NCI-H146 treated with DMSO at 0.1 percent for 48 hours (cell line): ENCODE data around the gene ZNF283.

Experiments
- DNase-seq: peaks from one replicate; lab custom pipeline; 2025; ENCODE audit not compliant: unreplicated experiment; lab: John Stamatoyannopoulos, UW

ZNF283 gene

GRCh38 chr19:43826787-43827754 lies at the start of gene ZNF283:
TSS of gene ZNF283 (plus strand) at chr19:43827321. CDS start at chr19:43833505, 6,184 bp downstream.
- DNase-seq: peak; percentile 93

GRCh38 chr19:43778651-43779050 lies 48.5 kb upstream of the ZNF283 start:
- peak; percentile 98 for DNase-seq

- DNase-seq: no peak
Measured at GRCh38 chr19:43779147-43779819, 47.8 kb upstream of the ZNF283 start.

GRCh38 chr19:43779820-43780219 lies 47.3 kb upstream of the ZNF283 start:
- DNase-seq: no peak

- no peak for DNase-seq
Measured at GRCh38 chr19:43780706-43781525, 46.2 kb upstream of the ZNF283 start, which contains the start of gene KCNN4. TSS of gene KCNN4 (minus strand) at chr19:43780973. CDS start at chr19:43780861, 112 bp downstream.

GRCh38 chr19:43781630-43782310 lies 45.4 kb upstream of the ZNF283 start:
- no peak for DNase-seq

GRCh38 chr19:43782311-43782660 lies 44.8 kb upstream of the ZNF283 start:
- DNase-seq: no peak

GRCh38 chr19:43782689-43783231 lies 44.4 kb upstream of the ZNF283 start:
- DNase-seq: no peak

- no peak for DNase-seq
Measured at GRCh38 chr19:43783636-43784035, 43.5 kb upstream of the ZNF283 start.

GRCh38 chr19:43784241-43784980 lies 42.7 kb upstream of the ZNF283 start:
- no peak for DNase-seq

GRCh38 chr19:43784981-43785808 lies 41.9 kb upstream of the ZNF283 start:
- DNase-seq: peak; percentile 68

GRCh38 chr19:43786665-43787064 lies 40.5 kb upstream of the ZNF283 start:
- DNase-seq: no peak

- no peak for DNase-seq
Measured at GRCh38 chr19:43789029-43789428, 38.1 kb upstream of the ZNF283 start.

GRCh38 chr19:43790587-43790986 lies 36.5 kb upstream of the ZNF283 start:
- DNase-seq: no peak

- DNase-seq: no peak
Measured at GRCh38 chr19:43797118-43797517, 30.0 kb upstream of the ZNF283 start.

- DNase-seq: no peak
Measured at GRCh38 chr19:43797556-43797955, 29.6 kb upstream of the ZNF283 start.

- DNase-seq: no peak
Measured at GRCh38 chr19:43798026-43798545, 29.0 kb upstream of the ZNF283 start.

- peak; percentile 82 for DNase-seq
Measured at GRCh38 chr19:43798546-43799409, 28.3 kb upstream of the ZNF283 start.
